ENCODE results near the gene CAMSAP1. TPM values are rescaled to one million over a fixed set of nuclear protein-coding genes. Genes with fewer than 3 reads are reported as not detected.

The CAMSAP1 gene
- total and polyA plus RNA-seq, 4 donors: 41.7 to 58.8 (median 45.0) TPM

DNA sequence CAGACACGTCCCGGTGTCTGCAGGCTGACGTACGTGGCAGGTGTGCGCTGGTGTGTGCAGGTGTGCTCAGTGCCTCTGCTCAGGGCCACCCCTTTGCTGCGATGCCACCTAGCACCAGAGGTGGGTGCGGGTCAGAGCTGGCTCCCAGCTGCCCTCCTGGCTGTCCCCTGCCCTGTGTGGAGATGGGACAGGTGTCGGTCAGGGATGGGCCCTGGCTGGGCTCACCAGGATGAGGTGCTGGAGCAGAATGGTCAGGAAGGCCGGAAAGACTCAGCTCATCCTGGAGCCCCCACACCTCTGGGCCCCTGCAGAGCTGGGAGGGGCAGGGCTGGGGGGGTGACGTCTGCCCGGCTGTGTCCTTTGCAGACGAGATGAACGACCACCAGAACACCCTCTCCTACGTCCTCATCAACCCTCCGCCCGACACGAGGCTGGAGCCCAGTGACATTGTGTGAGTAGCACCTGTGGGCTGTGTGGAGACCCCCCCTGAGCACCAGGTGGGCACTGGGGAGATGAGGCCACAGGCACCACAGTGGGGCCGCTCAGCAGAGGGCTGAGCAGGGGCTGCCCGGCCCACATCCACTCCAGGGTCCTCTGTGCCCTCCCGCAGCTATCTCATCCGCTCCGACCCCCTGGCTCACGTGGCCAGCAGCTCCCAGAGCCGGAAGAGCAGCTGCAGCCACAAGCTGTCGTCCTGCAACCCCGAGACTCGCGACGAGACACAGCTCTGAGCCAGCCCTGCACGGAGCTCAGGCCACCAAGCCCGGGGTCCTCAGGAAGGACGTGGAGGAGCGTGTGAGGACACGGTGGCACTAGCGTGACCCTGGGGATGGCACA lies 115.7 kb downstream of the CAMSAP1 start:
- H3K27me3 ChIP-seq (ENCODE audit: control insufficient read depth, insufficient read depth, low read length): no peaks in the 10 kb centered on the region
- no peak for DNase-seq (ENCODE audit: low read depth in 4 of 6, low spot score in 6 of 6)
- H3K4me3 ChIP-seq (ENCODE audit: low read depth, low read length): no peak overlapping the region
- no peaks in the 10 kb centered on the region for H3K9me3 ChIP-seq (ENCODE audit: control insufficient read depth, insufficient read depth, low read length)
- no peak overlapping the region for H3K27ac ChIP-seq (ENCODE audit: low read depth, low read length)
- no peaks in the 10 kb centered on the region for H3K4me1 ChIP-seq (ENCODE audit: control insufficient read depth, insufficient read depth, low read length)
- WGBS (ENCODE audit: insufficient coverage): 82% methylated on average over 31 of the region's 35 CpGs
- H3K36me3 ChIP-seq (ENCODE audit: control insufficient read depth, insufficient read depth, low read length): peaks cover 39% of the 10 kb centered on the region

DNA sequence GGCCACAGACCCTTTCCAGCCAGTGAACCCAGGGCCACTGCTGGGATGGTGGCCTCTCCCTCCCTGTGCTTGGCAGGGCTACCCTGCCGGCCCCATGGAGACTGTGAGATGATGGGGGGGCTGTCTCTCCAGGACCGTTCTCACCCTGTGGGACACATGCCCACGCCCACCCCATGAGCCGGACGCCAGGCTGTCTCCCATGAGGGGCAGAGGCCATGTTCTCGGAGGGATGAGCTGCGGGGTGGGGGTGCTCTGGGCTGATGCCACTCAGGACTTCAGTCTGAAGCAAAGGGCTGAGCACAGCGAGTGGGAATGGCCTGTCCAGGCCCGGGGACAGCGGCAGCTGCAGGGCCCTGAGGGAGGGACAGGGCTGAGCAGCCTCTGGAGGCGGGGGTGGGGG lies 116.5 kb downstream of the CAMSAP1 start:
- H3K27ac ChIP-seq (ENCODE audit: low read depth, low read length): no peak overlapping the region
- H3K4me3 ChIP-seq (ENCODE audit: low read depth, low read length): no peak overlapping the region
- WGBS (ENCODE audit: insufficient coverage): 82% methylated on average over 10 of the region's 11 CpGs
- no peaks in the 10 kb centered on the region for H3K9me3 ChIP-seq (ENCODE audit: control insufficient read depth, insufficient read depth, low read length)
- H3K4me1 ChIP-seq (ENCODE audit: control insufficient read depth, insufficient read depth, low read length): no peaks in the 10 kb centered on the region
- H3K36me3 ChIP-seq (ENCODE audit: control insufficient read depth, insufficient read depth, low read length): peaks cover 45% of the 10 kb centered on the region
- no peak for DNase-seq (ENCODE audit: low read depth in 4 of 6, low spot score in 6 of 6)
- H3K27me3 ChIP-seq (ENCODE audit: control insufficient read depth, insufficient read depth, low read length): no peaks in the 10 kb centered on the region

DNA sequence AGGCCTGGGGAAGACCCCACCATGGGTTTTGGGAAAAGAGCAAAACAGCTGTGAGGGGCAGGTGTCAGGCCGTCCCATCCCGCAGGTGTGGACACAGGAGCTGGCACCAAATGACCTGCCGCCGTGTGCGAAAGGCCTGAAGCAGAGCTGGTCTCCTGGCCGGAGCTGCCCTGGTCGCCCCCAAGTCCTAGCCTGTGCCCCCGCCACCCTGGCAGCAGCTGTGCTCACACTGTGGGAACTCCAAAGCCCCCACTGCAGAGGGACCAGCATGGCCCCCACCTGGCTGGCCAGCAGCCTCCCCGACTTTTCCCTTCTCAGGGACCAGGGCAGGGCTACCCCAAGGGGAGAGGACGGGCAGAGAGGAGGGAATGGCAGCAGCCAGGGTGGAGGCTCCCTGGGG lies 117.0 kb downstream of the CAMSAP1 start:
- Histone ChIP-seq H3K9me3 (ENCODE audit: control insufficient read depth, insufficient read depth, low read length) (no peaks in the 10 kb centered on the region), H3K4me1 (ENCODE audit: control insufficient read depth, insufficient read depth, low read length) (no peaks in the 10 kb centered on the region), H3K4me3 (ENCODE audit: low read depth, low read length) (no peak overlapping the region), H3K27ac (ENCODE audit: low read depth, low read length) (no peak overlapping the region), H3K27me3 (ENCODE audit: control insufficient read depth, insufficient read depth, low read length) (no peaks in the 10 kb centered on the region), H3K36me3 (ENCODE audit: control insufficient read depth, insufficient read depth, low read length) (peaks cover 49% of the 10 kb centered on the region)
- 86% methylated on average over 10 of the region's 10 CpGs for WGBS (ENCODE audit: insufficient coverage)
- DNase-seq (ENCODE audit: low read depth in 4 of 6, low spot score in 6 of 6): no peak

DNA sequence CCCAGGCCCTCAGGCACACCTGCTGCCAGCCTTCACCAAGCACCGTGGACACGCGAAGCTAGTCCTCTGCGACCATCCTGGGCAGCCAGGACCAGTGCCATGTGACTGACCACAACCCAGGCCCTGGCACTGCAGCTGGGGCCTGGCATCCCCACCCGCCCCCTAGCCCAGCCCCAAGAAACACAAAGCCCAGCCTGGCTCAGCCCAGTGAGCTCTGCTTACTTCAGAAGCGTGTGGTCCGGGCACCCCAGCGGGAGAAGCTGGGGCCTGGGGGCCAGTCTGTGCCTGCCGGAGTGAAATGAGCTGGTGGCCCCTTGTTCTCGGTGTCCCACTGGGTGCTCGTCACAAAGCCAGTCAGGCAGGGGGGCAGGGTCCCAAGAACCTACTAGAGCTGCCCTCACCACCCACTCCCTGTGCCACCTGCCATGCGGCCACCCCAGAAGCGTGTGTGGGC lies 117.5 kb downstream of the CAMSAP1 start:
- Histone ChIP-seq H3K27me3 (ENCODE audit: control insufficient read depth, insufficient read depth, low read length) (no peaks in the 10 kb centered on the region), H3K9me3 (ENCODE audit: control insufficient read depth, insufficient read depth, low read length) (no peaks in the 10 kb centered on the region), H3K4me1 (ENCODE audit: control insufficient read depth, insufficient read depth, low read length) (no peaks in the 10 kb centered on the region), H3K27ac (ENCODE audit: low read depth, low read length) (no peak overlapping the region), H3K36me3 (ENCODE audit: control insufficient read depth, insufficient read depth, low read length) (peaks cover 52% of the 10 kb centered on the region), H3K4me3 (ENCODE audit: low read depth, low read length) (no peak overlapping the region)
- DNase-seq (ENCODE audit: low read depth in 4 of 6, low spot score in 6 of 6): no peak
- WGBS (ENCODE audit: insufficient coverage): 89% methylated on average over 8 of the region's 13 CpGs

DNA sequence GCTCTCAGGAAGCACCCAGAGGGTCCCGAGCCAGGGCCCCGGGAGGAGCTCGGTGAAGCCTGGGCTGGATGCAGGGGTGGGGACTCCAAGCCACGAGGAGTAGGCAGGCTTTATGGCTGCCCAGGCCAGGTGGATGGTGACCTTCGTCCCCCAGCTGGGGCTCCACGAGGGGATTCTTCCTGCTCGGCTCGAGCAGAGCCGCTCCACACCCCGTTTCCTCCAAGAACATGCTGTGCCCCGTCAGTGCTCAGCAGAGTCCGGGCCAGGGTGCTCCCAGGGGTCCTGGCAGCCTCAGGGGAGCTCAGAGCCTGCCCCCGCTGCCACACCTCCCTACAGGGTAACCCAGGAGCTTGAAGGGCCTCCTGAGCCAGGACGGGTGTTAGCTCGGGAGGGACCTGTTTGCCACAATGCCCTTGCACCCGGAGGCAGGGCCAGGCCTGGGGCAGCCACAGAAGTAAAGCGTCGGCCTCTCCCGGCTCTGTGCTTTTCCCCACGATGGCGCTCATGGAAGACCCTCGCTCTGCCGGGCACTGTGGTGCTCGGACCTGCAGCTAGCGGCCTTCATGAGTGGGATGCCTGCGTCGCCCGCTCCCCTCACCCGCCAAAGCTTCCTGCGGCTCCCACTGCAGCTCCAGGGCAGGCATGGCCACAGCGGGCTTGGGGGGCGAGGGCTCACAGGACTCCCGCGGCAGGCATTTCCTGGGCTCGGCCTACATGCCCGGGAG lies 118.6 kb downstream of the CAMSAP1 start:
- no peak overlapping the region for H3K4me3 ChIP-seq (ENCODE audit: low read depth, low read length)
- no peak overlapping the region for H3K27ac ChIP-seq (ENCODE audit: low read depth, low read length)
- H3K27me3 ChIP-seq (ENCODE audit: control insufficient read depth, insufficient read depth, low read length): no peaks in the 10 kb centered on the region
- peaks cover 63% of the 10 kb centered on the region for H3K36me3 ChIP-seq (ENCODE audit: control insufficient read depth, insufficient read depth, low read length)
- DNase-seq (ENCODE audit: low read depth in 4 of 6, low spot score in 6 of 6): no peak
- no peaks in the 10 kb centered on the region for H3K4me1 ChIP-seq (ENCODE audit: control insufficient read depth, insufficient read depth, low read length)
- H3K9me3 ChIP-seq (ENCODE audit: control insufficient read depth, insufficient read depth, low read length): no peaks in the 10 kb centered on the region
- WGBS (ENCODE audit: insufficient coverage): 80% methylated on average over 36 of the region's 36 CpGs

DNA sequence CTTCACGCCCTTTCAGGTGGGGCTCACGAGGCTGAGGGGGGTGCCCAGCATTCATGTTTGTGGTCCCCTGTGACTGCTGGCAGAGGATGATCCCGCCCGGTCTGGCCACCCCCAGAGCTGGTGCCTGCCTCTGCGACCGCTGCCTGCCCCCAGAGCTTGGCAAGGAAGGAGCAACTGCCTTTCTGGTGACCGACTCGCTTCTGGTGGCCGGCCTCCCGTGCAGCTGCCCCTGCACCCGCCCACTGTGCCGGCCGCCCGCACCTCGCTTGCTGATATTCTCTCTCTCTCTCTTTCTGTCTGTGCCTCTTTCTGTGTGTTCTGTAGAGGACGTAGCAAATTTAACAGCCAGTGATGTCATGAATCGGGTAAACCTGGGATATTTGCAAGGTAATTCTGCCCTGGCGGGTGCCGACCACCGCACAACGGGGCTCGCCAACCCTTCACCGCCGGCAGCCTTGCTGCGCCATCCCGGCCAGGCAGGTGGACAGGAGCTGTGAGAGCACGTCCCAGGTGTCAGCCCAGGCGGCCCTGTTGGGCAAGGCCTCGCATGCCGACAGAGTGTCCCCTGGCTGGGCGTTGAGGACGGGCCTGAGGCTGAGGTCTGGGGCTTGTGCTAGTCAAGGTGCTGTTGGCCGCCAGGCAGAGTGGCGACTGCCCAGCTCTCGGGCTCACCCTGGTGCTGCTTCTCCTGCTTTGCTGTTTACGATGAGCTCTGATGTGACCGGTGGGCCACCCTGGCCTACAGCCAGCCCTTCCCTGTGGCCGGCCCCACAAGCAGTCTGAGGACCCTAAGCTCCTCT lies 119.4 kb downstream of the CAMSAP1 start:
- Histone ChIP-seq H3K4me1 (ENCODE audit: control insufficient read depth, insufficient read depth, low read length) (no peaks in the 10 kb centered on the region), H3K9me3 (ENCODE audit: control insufficient read depth, insufficient read depth, low read length) (no peaks in the 10 kb centered on the region), H3K36me3 (ENCODE audit: control insufficient read depth, insufficient read depth, low read length) (peaks cover 67% of the 10 kb centered on the region), H3K27me3 (ENCODE audit: control insufficient read depth, insufficient read depth, low read length) (no peaks in the 10 kb centered on the region), H3K4me3 (ENCODE audit: low read depth, low read length) (no peak overlapping the region), H3K27ac (ENCODE audit: low read depth, low read length) (no peak overlapping the region)
- WGBS (ENCODE audit: insufficient coverage): 85% methylated on average over 38 of the region's 38 CpGs
- DNase-seq (ENCODE audit: low read depth in 4 of 6, low spot score in 6 of 6): no peak

DNA sequence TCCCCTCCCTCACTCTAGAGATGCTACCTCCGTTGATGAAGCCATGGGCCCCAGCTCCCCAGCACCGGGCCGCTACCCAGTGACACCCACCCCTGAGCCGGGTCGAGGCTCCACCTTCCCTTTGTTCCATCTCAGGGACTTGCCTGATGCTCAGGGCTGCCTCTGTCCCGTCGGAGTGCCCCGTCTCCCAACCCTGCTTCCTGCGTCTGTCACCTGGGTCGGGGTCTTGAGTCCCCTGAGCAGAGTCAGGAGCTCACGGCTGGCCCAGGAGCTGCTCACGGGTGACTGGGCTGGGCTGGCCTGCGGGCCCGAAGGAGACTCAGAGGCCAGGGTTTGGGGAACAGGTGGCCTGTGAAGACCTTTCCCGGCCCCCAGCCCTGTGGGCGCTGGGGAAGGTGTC lies 120.0 kb downstream of the CAMSAP1 start:
- no peaks in the 10 kb centered on the region for H3K9me3 ChIP-seq (ENCODE audit: control insufficient read depth, insufficient read depth, low read length)
- H3K4me3 ChIP-seq (ENCODE audit: low read depth, low read length): no peak overlapping the region
- H3K27me3 ChIP-seq (ENCODE audit: control insufficient read depth, insufficient read depth, low read length): no peaks in the 10 kb centered on the region
- no peak overlapping the region for H3K27ac ChIP-seq (ENCODE audit: low read depth, low read length)
- no peak for DNase-seq (ENCODE audit: low read depth in 4 of 6, low spot score in 6 of 6)
- H3K4me1 ChIP-seq (ENCODE audit: control insufficient read depth, insufficient read depth, low read length): no peaks in the 10 kb centered on the region
- peaks cover 67% of the 10 kb centered on the region for H3K36me3 ChIP-seq (ENCODE audit: control insufficient read depth, insufficient read depth, low read length)
- WGBS (ENCODE audit: insufficient coverage): 76% methylated on average over 14 of the region's 16 CpGs

DNA sequence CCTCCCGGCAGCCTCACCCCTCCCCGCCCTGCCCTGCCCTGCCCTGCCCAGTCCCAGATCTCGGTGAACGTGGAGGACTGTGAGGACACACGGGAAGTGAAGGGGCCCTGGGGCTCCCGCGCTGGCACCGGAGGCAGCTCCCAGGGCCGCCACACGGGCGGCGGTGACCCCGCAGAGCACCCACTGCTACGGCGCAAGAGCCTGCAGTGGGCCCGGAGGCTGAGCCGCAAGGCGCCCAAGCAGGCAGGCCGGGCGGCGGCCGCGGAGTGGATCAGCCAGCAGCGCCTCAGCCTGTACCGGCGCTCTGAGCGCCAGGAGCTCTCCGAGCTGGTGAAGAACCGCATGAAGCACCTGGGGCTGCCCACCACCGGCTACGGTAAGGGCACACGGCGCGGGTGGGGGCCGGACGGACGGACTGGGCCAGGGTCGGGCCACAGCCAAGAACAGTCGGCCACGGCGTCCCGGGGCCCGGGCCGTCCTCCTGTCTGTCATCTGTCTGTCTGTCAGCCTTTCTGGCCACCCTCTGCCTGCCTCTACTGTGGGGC lies 121.1 kb downstream of the CAMSAP1 start:
- 88% methylated on average over 44 of the region's 44 CpGs for WGBS (ENCODE audit: insufficient coverage)
- Histone ChIP-seq H3K4me1 (ENCODE audit: control insufficient read depth, insufficient read depth, low read length) (no peaks in the 10 kb centered on the region), H3K9me3 (ENCODE audit: control insufficient read depth, insufficient read depth, low read length) (no peaks in the 10 kb centered on the region), H3K27ac (ENCODE audit: low read depth, low read length) (no peak overlapping the region), H3K36me3 (ENCODE audit: control insufficient read depth, insufficient read depth, low read length) (peaks cover 66% of the 10 kb centered on the region), H3K4me3 (ENCODE audit: low read depth, low read length) (no peak overlapping the region), H3K27me3 (ENCODE audit: control insufficient read depth, insufficient read depth, low read length) (no peaks in the 10 kb centered on the region)
- DNase-seq (ENCODE audit: low read depth in 4 of 6, low spot score in 6 of 6): no peak

DNA sequence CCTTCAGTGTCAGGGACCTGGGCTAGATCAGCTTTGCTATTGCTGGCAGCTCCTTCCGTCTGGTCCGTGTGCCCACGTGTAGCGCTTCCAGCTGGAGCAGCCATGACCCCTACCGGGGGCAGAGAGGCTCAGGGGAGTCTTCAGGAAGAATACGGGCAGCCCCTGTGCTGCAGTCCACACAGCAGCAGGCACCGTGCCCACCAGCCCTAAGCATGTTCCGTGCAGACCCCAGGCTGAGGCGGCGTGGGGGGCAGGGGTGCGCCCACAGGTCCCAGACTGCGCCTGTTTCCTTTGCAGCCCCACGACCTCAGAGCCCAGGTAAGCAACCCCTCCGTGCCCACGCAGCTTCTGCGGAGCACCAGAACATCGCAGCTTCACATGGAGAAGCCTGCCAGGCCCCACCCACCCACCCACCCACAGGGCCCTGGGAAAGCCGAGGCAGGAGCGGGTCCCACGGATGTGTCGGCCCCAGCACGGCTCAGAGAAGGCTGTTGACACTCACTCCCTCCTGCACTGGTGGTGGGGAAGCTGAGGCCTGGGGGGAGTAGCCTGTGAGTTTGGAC lies 122.3 kb downstream of the CAMSAP1 start:
- H3K27me3 ChIP-seq (ENCODE audit: control insufficient read depth, insufficient read depth, low read length): no peaks in the 10 kb centered on the region
- no peak for DNase-seq (ENCODE audit: low read depth in 4 of 6, low spot score in 6 of 6)
- H3K36me3 ChIP-seq (ENCODE audit: control insufficient read depth, insufficient read depth, low read length): peaks cover 76% of the 10 kb centered on the region
- H3K4me3 ChIP-seq (ENCODE audit: low read depth, low read length): no peak overlapping the region
- H3K9me3 ChIP-seq (ENCODE audit: control insufficient read depth, insufficient read depth, low read length): no peaks in the 10 kb centered on the region
- H3K4me1 ChIP-seq (ENCODE audit: control insufficient read depth, insufficient read depth, low read length): no peaks in the 10 kb centered on the region
- WGBS (ENCODE audit: insufficient coverage): 86% methylated on average over 12 of the region's 22 CpGs
- no peak overlapping the region for H3K27ac ChIP-seq (ENCODE audit: low read depth, low read length)
